ENCODE measurements around the gene MYADM.

MYADM gene

GRCh38 chr19:53880711-53881481 lies 13.2 kb downstream of the MYADM start:
- no peak for DNase-seq
- intact Hi-C loops (cut with DNase I): no loop called here

- peak in 41 of 42 donors; percentile 58 to 91 (median 80) for DNase-seq
- intact Hi-C loops (cut with DNase I): no loop called here
Observed at GRCh38 chr19:53881482-53882390, 14.1 kb downstream of the MYADM start, which contains the start of gene PRKCG. Gene PRKCG (plus strand): TSS chr19:53882197. CDS start chr19:53882495, 298 bp downstream.

- no peak for DNase-seq
- intact Hi-C loops (cut with DNase I): no loop called here
Observed at GRCh38 chr19:53882391-53883050, 14.8 kb downstream of the MYADM start.

DNA sequence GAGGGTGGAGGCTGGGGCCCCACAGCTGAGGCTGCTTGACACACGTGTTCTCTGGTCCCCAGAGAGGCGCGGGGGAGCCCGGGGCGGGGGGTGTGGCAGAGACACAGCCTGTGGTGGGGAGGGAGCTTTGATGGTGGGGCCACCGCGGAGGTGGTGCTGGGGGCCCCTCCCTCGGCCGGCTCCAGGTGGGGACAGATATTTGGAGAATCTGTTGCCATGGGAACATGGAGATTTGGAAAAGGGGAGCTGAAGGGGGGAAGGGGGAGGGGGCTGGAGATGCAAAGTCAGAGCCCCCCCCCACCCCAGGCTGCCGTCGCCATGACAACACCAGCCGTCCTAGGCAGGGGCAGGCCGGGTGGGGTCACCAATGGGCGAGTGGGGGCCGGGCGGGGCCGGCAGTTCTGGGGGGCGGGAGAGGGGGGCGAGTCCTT lies 15.6 kb downstream of the MYADM start:
- intact Hi-C loops (cut with DNase I): no loop called here
- DNase-seq: peak in 40 of 42 donors; percentile 42 to 94 (median 78)

GRCh38 chr19:53883741-53884140 lies 16.1 kb downstream of the MYADM start:
- intact Hi-C loops (cut with DNase I): no loop called here
- DNase-seq: no peak

DNA sequence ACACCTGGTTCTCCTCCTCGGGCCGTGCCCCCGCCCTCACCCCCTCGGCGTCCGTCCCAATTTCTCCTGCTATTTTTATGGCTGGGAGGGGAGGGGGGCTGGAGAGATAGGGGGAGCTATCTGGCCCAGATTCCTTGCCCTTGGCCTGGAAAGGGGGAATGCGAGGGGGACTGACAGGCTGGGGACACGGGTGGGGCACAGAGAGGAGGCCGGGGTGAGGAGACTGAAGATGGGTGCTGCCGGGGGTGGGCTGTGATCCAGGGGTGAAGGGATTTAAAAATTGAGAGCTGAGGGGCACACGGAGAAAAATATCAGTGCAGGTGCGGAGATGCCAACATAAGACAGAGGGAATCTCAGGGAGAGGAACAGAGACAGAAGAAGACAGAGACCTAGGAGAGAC lies 16.6 kb downstream of the MYADM start:
- intact Hi-C loops (cut with DNase I): no loop called here
- no peak for DNase-seq

GRCh38 chr19:53885036-53885435 lies 17.4 kb downstream of the MYADM start:
- intact Hi-C loops (cut with DNase I): no loop called here
- no peak for DNase-seq

DNA sequence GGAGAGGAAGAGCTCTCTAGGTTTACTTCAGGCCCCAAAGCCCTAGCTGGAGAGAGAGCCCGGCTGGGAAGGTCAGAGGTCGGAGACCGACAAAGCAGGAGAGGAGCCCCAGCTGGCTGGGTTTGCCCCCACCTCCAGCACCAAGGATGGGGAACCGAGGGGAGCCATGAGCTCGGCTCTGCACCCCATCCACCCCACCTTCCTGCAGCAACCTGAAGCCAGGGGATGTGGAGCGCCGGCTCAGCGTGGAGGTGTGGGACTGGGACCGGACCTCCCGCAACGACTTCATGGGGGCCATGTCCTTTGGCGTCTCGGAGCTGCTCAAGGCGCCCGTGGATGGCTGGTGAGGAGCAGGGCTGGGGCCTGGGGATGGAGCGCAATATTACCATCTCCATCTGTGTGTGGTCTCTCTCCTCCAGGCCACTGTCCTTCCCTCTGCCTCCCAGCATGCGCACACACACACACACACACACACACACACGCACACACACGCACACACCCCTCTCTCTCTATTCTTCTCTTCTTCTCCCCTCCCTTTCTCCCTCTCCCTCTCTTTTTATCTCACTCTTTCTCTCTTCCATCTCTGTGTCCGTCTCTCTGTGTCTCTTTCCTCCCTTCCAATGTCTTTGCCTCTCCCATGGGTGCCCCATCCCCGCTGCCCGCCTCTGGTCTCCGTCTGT lies 24.8 kb downstream of the MYADM start:
- intact Hi-C loops (cut with DNase I): no loop called here
- DNase-seq: no peak

DNA sequence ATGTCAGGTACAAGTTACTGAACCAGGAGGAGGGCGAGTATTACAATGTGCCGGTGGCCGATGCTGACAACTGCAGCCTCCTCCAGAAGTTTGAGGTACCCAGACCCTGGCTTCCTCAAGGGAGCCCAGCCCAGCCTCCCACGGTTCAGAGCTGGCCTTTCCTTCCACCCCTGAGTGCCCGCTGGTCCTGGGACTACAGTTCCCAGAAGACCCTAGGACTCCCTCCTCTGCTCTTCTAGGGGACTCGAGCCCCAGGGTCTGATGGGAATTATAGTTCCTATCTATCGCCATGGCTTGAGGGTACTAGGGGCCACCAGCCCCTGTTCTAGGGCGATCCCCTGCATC lies 25.3 kb downstream of the MYADM start:
- intact Hi-C loops (cut with DNase I): no loop called here
- no peak for DNase-seq

DNA sequence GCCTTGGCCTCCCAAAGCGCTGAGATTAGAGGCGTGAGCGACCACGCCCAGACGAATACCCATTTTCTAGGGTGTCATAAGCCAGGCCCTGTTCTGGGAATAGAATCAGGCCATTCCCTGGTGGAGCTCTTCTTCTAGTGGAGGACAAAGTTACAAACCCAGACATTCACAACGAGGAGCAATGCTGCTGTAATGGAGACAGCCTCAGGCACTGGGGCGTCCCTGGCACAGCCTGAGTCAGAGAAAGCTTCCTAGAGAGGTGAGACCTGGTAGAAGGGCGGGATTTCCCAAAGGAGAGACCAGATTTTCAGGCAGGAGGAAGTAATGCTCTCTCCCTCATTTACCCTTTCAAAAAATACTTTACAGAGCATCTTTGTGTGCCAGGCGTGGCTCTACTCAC lies 27.0 kb downstream of the MYADM start:
- intact Hi-C loops (cut with DNase I): no loop called here

DNA sequence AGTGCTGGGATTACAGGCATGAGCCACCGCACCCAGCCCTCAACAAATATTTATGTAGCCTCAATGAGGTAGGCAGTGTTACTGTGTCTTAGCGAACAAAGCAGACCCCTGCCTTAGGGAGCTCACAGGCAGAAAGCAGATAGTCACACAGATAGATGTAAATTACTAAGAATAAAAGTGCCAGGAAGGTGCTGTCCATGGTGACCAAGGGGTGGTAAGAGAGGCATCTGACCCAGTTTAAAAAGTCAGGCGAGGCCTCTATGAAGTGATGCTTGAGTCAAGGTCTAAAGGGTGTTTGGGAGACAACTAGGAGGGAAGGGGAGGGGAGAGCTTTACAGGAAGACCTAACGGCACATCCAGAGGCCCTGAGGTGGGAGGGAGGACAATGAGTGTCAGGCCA lies 29.0 kb downstream of the MYADM start:
- DNase-seq: no peak
- intact Hi-C loops (cut with DNase I): no loop called here

More for the DNA sequence above, 27.0 kb downstream of the MYADM start:
- no peak for DNase-seq

GRCh38 chr19:53897459-53897858 lies 29.8 kb downstream of the MYADM start:
- no peak for DNase-seq
- intact Hi-C loops (cut with DNase I): no loop called here

- no peak for DNase-seq
- intact Hi-C loops (cut with DNase I): no loop called here
Observed at GRCh38 chr19:53898166-53898565, 30.5 kb downstream of the MYADM start.

DNA sequence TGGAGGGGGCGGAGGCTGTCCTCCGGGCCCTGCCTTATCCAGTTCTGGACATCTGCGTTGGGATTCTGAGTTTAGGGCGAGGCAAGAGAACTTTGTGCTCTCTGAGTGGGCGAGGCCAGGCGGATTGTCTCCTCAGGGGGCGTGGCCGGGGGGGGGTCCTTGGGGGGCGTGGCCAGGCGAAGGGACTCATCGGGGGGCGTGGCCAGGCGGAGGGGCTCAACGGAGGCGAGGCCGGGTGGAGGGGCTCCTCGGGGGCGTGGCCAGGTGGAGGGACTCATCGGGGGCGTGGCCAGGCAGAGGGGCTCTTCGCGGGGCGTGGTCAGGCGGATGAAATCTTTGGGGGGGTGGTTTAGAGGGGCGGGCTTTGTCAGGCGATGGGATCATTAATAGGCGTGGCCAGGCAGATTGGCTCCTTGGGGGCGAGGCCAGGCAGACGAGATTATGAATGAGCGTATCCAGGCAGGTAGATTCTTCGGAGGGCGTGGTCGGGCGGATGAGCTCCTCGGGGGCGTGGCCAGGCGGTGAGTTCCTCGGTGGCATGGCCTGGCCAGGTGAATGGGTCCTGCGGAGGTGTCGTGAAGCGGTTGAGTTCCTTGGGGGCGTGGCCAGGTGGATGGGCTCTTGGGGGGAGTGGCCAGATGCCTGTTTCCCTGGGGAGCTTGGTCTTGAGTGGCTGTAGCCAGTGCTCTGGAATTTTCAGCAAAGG lies 31.1 kb downstream of the MYADM start:
- intact Hi-C loops (cut with DNase I): no loop called here
- DNase-seq: no peak

DNA sequence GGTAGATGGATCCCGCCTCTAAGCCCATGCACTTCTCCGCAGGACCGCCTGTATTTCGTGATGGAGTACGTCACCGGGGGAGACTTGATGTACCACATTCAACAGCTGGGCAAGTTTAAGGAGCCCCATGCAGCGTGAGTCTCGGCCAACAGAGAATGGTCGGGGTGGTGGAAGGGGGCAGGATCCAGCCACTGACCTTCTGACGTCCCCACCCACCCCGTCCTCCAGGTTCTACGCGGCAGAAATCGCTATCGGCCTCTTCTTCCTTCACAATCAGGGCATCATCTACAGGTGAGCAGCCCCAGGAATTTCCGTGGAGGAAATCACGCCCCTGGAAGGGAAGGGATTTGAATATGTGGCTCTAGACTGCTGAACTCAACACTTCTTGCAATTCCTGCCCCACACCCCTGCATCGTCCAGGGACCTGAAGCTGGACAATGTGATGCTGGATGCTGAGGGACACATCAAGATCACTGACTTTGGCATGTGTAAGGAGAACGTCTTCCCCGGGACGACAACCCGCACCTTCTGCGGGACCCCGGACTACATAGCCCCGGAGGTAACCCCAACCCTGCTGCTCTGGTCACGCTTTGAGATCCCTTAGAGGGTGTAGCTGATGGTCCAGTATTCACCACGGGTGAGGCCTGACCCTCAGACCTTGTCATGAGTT lies 32.6 kb downstream of the MYADM start:
- intact Hi-C loops (cut with DNase I): loop anchor here (10.0 kb wide), 1 partner anchor 46 kb away; no protein-coding TSS in a partner anchor
- no peak for DNase-seq

DNA sequence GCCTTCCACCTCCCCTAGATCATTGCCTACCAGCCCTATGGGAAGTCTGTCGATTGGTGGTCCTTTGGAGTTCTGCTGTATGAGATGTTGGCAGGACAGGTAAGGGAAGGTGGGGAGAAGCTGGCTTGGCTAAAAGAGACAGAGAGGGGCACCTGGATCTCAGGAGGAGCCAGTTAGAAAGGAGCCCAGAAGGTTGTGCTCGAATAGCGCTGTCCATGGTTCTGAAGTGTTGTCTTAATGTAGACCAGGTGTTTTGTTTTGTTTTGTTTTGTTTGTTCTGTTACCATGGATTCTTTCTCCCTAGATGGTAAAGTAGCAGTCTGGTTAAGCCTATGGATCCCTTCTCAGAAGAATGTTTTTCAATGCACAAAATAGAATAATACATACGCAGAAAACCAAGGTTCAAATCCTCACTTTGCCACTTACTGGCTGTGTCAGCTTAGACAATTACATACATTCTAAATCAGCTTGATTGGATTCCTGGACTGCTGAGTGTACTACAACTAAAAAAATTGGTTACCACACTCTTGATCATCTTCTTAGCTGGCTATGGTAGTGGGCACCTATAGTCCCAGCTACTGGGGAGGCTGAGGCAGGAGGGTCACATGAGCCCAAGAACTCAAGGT lies 35.5 kb downstream of the MYADM start:
- intact Hi-C loops (cut with DNase I): loop anchor here (10.0 kb wide), 1 partner anchor 48 kb away; no protein-coding TSS in a partner anchor
- DNase-seq: no peak

DNA sequence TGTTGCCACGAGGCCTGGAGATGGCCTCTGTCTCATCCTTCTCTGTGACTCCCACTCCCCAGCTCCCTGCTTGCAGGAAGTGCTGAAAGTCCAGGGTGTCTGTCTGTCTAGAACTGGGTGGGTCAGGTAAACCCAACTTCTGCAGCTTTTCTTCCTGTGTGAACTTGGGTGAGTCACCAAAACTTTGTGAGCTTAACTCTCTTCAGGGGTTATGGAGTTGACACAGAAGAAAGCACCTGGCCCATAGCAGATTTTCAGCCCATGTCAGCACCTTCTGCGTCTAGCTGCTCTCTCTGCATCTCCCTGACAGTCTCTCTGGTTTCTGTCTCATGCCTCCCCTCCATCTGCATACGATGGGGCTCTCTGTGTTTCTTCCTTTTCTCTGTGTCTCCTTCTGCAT lies 37.2 kb downstream of the MYADM start:
- intact Hi-C loops (cut with DNase I): loop anchor here (5.0 to 10.0 kb wide), 2 partner anchors 50 to 117 kb away; no protein-coding TSS in a partner anchor
- no peak for DNase-seq
